Measurements from ENCODE around the gene HTT. TPM values are rescaled to one million over a fixed set of nuclear protein-coding genes. Genes with fewer than 3 reads are reported as not detected.

Gene HTT
- total and polyA plus RNA-seq, 2 of the 13 experiments (the other 11 are each of a cell fraction or from before 2014, with no cell fraction given), result 17.5 to 19.5 TPM

DNA sequence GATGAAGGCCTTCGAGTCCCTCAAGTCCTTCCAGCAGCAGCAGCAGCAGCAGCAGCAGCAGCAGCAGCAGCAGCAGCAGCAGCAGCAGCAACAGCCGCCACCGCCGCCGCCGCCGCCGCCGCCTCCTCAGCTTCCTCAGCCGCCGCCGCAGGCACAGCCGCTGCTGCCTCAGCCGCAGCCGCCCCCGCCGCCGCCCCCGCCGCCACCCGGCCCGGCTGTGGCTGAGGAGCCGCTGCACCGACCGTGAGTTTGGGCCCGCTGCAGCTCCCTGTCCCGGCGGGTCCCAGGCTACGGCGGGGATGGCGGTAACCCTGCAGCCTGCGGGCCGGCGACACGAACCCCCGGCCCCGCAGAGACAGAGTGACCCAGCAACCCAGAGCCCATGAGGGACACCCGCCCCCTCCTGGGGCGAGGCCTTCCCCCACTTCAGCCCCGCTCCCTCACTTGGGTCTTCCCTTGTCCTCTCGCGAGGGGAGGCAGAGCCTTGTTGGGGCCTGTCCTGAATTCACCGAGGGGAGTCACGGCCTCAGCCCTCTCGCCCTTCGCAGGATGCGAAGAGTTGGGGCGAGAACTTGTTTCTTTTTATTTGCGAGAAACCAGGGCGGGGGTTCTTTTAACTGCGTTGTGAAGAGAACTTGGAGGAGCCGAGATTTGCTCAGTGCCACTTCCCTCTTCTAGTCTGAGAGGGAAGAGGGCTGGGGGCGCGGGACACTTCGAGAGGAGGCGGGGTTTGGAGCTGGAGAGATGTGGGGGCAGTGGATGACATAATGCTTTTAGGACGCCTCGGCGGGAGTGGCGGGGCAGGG lies 568 bp downstream of the HTT start (continued):
- TF ChIP-seq, protein P1, sequence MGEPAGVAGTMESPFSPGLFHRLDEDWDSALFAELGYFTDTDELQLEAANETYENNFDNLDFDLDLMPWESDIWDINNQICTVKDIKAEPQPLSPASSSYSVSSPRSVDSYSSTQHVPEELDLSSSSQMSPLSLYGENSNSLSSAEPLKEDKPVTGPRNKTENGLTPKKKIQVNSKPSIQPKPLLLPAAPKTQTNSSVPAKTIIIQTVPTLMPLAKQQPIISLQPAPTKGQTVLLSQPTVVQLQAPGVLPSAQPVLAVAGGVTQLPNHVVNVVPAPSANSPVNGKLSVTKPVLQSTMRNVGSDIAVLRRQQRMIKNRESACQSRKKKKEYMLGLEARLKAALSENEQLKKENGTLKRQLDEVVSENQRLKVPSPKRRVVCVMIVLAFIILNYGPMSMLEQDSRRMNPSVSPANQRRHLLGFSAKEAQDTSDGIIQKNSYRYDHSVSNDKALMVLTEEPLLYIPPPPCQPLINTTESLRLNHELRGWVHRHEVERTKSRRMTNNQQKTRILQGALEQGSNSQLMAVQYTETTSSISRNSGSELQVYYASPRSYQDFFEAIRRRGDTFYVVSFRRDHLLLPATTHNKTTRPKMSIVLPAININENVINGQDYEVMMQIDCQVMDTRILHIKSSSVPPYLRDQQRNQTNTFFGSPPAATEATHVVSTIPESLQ (CRISPR knock-in tag; conservative IDR thresholded peaks at IDR 0.05), result no peak
- TF ChIP-seq HNRNPL (IDR thresholded peaks at IDR 0.05; ENCODE audit: low read depth, low read length) (no peak), ZNF12 (CRISPR knock-in tag; IDR thresholded peaks at IDR 0.05) (0 out of 2 replicates have a peak, but pooled peaks have one; percentile 5), DPF2 (CRISPR knock-in tag; IDR thresholded peaks at IDR 0.05; ENCODE audit: borderline replicate concordance, low read depth) (no peak), RBM39 (IDR thresholded peaks at IDR 0.05; ENCODE audit: low read depth, low read length, poor library complexity, severe bottlenecking) (peak; percentile 20), ZNF619 (CRISPR knock-in tag; IDR thresholded peaks at IDR 0.05) (no peak), ZNF549 (CRISPR knock-in tag; IDR thresholded peaks at IDR 0.05) (no peak), REPIN1 (CRISPR knock-in tag; IDR thresholded peaks at IDR 0.05; ENCODE audit: borderline replicate concordance, low read depth) (no peak), NBN (conservative IDR thresholded peaks at IDR 0.05) (no peak), THAP11 (CRISPR knock-in tag; IDR thresholded peaks at IDR 0.05) (no peak), DMAP1 (CRISPR knock-in tag; IDR thresholded peaks at IDR 0.05) (peak; percentile 54; the same call in 1 of the 2 replicates)
- TF ChIP-seq, protein P2, sequence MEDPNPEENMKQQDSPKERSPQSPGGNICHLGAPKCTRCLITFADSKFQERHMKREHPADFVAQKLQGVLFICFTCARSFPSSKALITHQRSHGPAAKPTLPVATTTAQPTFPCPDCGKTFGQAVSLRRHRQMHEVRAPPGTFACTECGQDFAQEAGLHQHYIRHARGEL (CRISPR knock-in tag; IDR thresholded peaks at IDR 0.05), result 0 out of 2 replicates have a peak, but pooled peaks have one; percentile 15
- TF ChIP-seq, protein P3, sequence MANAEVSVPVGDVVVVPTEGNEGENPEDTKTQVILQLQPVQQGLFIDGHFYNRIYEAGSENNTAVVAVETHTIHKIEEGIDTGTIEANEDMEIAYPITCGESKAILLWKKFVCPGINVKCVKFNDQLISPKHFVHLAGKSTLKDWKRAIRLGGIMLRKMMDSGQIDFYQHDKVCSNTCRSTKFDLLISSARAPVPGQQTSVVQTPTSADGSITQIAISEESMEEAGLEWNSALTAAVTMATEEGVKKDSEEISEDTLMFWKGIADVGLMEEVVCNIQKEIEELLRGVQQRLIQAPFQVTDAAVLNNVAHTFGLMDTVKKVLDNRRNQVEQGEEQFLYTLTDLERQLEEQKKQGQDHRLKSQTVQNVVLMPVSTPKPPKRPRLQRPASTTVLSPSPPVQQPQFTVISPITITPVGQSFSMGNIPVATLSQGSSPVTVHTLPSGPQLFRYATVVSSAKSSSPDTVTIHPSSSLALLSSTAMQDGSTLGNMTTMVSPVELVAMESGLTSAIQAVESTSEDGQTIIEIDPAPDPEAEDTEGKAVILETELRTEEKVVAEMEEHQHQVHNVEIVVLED (CRISPR knock-in tag; IDR thresholded peaks at IDR 0.05; ENCODE audit: borderline replicate concordance), result 0 out of 2 replicates have a peak, but pooled peaks have one; percentile 6
- TF ChIP-seq, protein P4, sequence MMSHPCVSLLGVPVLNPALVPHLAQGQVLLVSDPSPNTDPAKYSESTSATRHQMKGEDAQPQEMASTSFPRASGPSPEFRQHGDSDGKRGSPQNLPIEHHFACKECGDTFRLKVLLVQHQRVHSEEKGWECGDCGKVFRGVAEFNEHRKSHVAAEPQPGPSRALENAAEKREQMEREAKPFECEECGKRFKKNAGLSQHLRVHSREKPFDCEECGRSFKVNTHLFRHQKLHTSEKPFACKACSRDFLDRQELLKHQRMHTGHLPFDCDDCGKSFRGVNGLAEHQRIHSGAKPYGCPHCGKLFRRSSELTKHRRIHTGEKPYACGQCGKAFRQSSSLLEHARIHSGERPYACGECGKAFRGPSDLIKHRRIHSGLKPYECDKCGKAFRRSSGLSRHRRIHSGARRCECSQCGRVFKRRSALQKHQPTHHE (CRISPR knock-in tag; IDR thresholded peaks at IDR 0.05; ENCODE audit: borderline replicate concordance), result no peak
- TF ChIP-seq, protein P5, sequence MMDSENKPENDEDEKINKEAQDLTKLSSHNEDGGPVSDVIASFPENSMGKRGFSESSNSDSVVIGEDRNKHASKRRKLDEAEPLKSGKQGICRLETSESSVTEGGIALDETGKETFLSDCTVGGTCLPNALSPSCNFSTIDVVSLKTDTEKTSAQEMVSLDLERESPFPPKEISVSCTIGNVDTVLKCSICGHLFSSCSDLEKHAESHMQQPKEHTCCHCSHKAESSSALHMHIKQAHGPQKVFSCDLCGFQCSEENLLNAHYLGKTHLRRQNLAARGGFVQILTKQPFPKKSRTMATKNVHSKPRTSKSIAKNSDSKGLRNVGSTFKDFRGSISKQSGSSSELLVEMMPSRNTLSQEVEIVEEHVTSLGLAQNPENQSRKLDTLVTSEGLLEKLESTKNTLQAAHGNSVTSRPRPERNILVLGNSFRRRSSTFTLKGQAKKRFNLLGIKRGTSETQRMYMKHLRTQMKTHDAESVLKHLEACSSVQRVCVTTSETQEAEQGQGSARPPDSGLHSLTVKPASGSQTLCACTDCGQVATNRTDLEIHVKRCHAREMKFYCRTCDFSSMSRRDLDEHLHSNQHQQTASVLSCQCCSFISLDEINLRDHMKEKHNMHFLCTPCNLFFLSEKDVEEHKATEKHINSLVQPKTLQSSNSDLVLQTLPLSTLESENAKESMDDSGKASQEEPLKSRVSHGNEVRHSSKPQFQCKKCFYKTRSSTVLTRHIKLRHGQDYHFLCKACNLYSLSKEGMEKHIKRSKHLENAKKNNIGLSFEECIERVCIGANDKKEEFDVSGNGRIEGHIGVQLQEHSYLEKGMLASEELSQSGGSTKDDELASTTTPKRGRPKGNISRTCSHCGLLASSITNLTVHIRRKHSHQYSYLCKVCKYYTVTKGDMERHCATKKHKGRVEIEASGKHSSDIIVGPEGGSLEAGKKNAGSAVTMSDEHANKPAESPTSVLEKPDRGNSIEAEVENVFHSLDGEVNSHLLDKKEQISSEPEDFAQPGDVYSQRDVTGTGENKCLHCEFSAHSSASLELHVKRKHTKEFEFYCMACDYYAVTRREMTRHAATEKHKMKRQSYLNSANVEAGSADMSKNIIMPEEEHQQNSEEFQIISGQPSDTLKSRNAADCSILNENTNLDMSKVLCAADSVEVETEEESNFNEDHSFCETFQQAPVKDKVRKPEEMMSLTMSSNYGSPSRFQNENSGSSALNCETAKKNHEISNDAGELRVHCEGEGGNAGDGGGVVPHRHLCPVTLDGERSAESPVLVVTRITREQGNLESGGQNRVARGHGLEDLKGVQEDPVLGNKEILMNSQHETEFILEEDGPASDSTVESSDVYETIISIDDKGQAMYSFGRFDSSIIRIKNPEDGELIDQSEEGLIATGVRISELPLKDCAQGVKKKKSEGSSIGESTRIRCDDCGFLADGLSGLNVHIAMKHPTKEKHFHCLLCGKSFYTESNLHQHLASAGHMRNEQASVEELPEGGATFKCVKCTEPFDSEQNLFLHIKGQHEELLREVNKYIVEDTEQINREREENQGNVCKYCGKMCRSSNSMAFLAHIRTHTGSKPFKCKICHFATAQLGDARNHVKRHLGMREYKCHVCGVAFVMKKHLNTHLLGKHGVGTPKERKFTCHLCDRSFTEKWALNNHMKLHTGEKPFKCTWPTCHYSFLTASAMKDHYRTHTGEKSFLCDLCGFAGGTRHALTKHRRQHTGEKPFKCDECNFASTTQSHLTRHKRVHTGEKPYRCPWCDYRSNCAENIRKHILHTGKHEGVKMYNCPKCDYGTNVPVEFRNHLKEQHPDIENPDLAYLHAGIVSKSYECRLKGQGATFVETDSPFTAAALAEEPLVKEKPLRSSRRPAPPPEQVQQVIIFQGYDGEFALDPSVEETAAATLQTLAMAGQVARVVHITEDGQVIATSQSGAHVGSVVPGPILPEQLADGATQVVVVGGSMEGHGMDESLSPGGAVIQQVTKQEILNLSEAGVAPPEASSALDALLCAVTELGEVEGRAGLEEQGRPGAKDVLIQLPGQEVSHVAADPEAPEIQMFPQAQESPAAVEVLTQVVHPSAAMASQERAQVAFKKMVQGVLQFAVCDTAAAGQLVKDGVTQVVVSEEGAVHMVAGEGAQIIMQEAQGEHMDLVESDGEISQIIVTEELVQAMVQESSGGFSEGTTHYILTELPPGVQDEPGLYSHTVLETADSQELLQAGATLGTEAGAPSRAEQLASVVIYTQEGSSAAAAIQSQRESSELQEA (CRISPR knock-in tag; IDR thresholded peaks at IDR 0.05; ENCODE audit: not compliant biosample characterization), result no peak

All from HepG2 (cell line).